HepG2 (cell line): Measurements from ENCODE around the gene SIRPA. TPM values are rescaled to one million over a fixed set of nuclear protein-coding genes. Genes with fewer than 3 reads are reported as not detected.

Experiments
- ATAC-seq: fragments of 200-7000 bp; cut with Tn5 transposase; 3 replicates; pipeline ENCODE4 v1.9.1; 2020; ENCODE audit warnings: mild to moderate bottlenecking, moderate library complexity
- BruUV-seq: library from RNA; stranded (reverse); fragments of 400-500 nt; replicated peaks from 2 replicates; lab custom pipeline; 2021; lab: Mats Ljungman, UMichigan
- CTCF ChIA-PET: fragments of 300-600 bp; formaldehyde crosslinking; extraction: SDS; loops from one replicate; lab custom pipeline; 2021; ENCODE audit warnings: low total read pairs, inconsistent platforms, low intra/inter-chr PET ratio; lab: Yijun Ruan, JAX
- POLR2A ChIA-PET: fragments of 350-600 bp; sonication (Branson Sonifier 250); formaldehyde crosslinking; loops from one replicate; lab custom pipeline; 2020; ENCODE audit warnings: antibody characterized with exemption, inconsistent platforms; lab: Yijun Ruan, JAX
- DNase-seq: peaks from one replicate; pipeline ENCODE4 v3.0.0-alpha.2; 2015; ENCODE audit warnings: low spot score
- FAIRE-seq: peaks from 3 replicates; lab custom pipeline; 2011; peaks lifted over from hg19 to GRCh38; lab: Jason Lieb, UNC
- H2AFZ ChIP-seq: one replicate; pipeline ENCODE4 v1.6.1; 2011; ENCODE audit warnings: low read length, inconsistent platforms
- H3K27ac ChIP-seq: fragments of 300-600 bp; 3 replicates; pipeline ENCODE4 v1.8.0; 2011; ENCODE audit warnings: mixed run types, mild to moderate bottlenecking, mixed read lengths, low read length, inconsistent platforms; ENCODE audit not compliant: insufficient read depth; ENCODE audit errors: extremely low read length
- H3K27me3 ChIP-seq, 2 experiments: fragments of 200-600 bp in 1 of 2; 2 replicates in 1 of 2; 3 replicates in 1 of 2; pipeline versions ENCODE4 v1.6.0 to v1.8.0; 2011; ENCODE audit warnings: low read length in 2 of 2, mild to moderate bottlenecking in 2 of 2, moderate library complexity in 2 of 2, inconsistent platforms in 1 of 2; ENCODE audit not compliant: insufficient read depth in 2 of 2, control insufficient read depth in 1 of 2
- H3K36me3 ChIP-seq, 2 experiments: fragments of 200-600 bp in 1 of 2; replicated peaks in 1 of 2; 2 replicates in 1 of 2; 3 replicates in 1 of 2; pipeline versions ENCODE4 v1.5.1 to v1.8.0; 2011; ENCODE audit warnings: low read length in 2 of 2, inconsistent platforms in 1 of 2; ENCODE audit not compliant: insufficient read depth in 2 of 2, control insufficient read depth in 1 of 2
- H3K4me1 ChIP-seq: 2 replicates; pipeline ENCODE4 v1.5.1; 2012; ENCODE audit warnings: low read length, inconsistent platforms; ENCODE audit not compliant: insufficient read depth
- H3K4me2 ChIP-seq: 2 replicates; pipeline ENCODE4 v1.6.0; 2011; ENCODE audit warnings: low read depth, low read length, inconsistent platforms
- H3K4me3 ChIP-seq, 3 experiments: fragments of 200-600 bp in 1 of 3; sonication (generic), shearing (Covaris generic) in 1 of 3; replicated peaks in 1 of 3; 2 replicates each; pipeline ENCODE4 v1.5.1; 2011 to 2016; ENCODE audit warnings: low read length in 3 of 3, inconsistent platforms in 2 of 3, low read depth in 2 of 3, mild to moderate bottlenecking in 2 of 3, control low read depth in 1 of 3, mixed read lengths in 1 of 3; ENCODE audit not compliant: insufficient read depth in 1 of 3
- H3K79me2 ChIP-seq: one replicate; pipeline ENCODE4 v1.6.1; 2011; ENCODE audit warnings: low read length, inconsistent platforms; ENCODE audit not compliant: insufficient read depth
- H3K9ac ChIP-seq: 2 replicates; pipeline ENCODE4 v1.6.0; 2011; ENCODE audit warnings: mild to moderate bottlenecking, low read depth, low read length, inconsistent platforms; ENCODE audit not compliant: insufficient read depth
- H3K9me3 ChIP-seq: 2 replicates; pipeline ENCODE4 v1.5.1; 2012; ENCODE audit warnings: mild to moderate bottlenecking, low read length
- H4K20me1 ChIP-seq: 2 replicates; pipeline ENCODE4 v1.6.0; 2011; ENCODE audit warnings: inconsistent platforms, mild to moderate bottlenecking, low read length, moderate library complexity; ENCODE audit not compliant: insufficient read depth
- ATF2 ChIP-seq: sonication (generic); formaldehyde crosslinking; IDR thresholded peaks from 2 replicates; pipeline ENCODE4 v1.4.0; 2020; ENCODE audit warnings: missing genetic modification reagents
- CCDC6 ChIP-seq: sonication (generic); formaldehyde crosslinking; IDR thresholded peaks from 2 replicates; pipeline ENCODE4 v1.8.1; 2022; ENCODE audit warnings: mild to moderate bottlenecking, missing genetic modification reagents, moderate library complexity
- GABPA ChIP-seq, 2 experiments: IDR thresholded peaks; 2 replicates each; pipeline ENCODE4 v1.6.1; 2011 to 2016; ENCODE audit warnings: low read depth in 2 of 2, low read length in 1 of 2, missing biosample characterization in 1 of 2, missing genetic modification characterization in 1 of 2
- HOMEZ ChIP-seq: IDR thresholded peaks from 2 replicates; pipeline ENCODE4 v1.6.1; 2016; ENCODE audit warnings: low read depth
- NFAT5 ChIP-seq: sonication (generic); formaldehyde crosslinking; IDR thresholded peaks from 2 replicates; pipeline ENCODE4 v1.4.0; 2020; ENCODE audit warnings: missing genetic modification reagents
- NFRKB ChIP-seq: fragments of 450-650 bp; IDR thresholded peaks from 2 replicates; pipeline ENCODE4 v1.6.1; 2017
- THAP8 ChIP-seq: sonication (generic); formaldehyde crosslinking; IDR thresholded peaks from 2 replicates; pipeline ENCODE4 v1.5.1; 2020; ENCODE audit warnings: missing genetic modification reagents, mild to moderate bottlenecking, borderline replicate concordance
- THYN1 ChIP-seq: sonication (generic); formaldehyde crosslinking; IDR thresholded peaks from 2 replicates; pipeline ENCODE4 v1.8.1; 2023; ENCODE audit warnings: low read depth, mild to moderate bottlenecking, moderate library complexity, missing genetic modification reagents, borderline replicate concordance
- USF2 ChIP-seq, 2 experiments: sonication (generic) in 1 of 2; formaldehyde crosslinking in 1 of 2; IDR thresholded peaks; 2 replicates each; pipeline versions ENCODE4 v1.5.1 to v1.6.1; 2011 to 2020; ENCODE audit warnings: borderline replicate concordance in 1 of 2, low read depth in 1 of 2, low read length in 1 of 2, mild to moderate bottlenecking in 1 of 2, missing genetic modification reagents in 1 of 2, moderate library complexity in 1 of 2
- WIZ ChIP-seq: sonication (generic); formaldehyde crosslinking; IDR thresholded peaks from 2 replicates; pipeline ENCODE4 v1.5.1; 2020; ENCODE audit warnings: mild to moderate bottlenecking, missing genetic modification reagents
- ZEB1 ChIP-seq: IDR thresholded peaks from 2 replicates; pipeline ENCODE4 v1.6.1; 2012; ENCODE audit warnings: mild to moderate bottlenecking, low read depth, inconsistent platforms; ENCODE audit not compliant: insufficient replicate concordance
- ZNF768 ChIP-seq: sonication (generic); formaldehyde crosslinking; IDR thresholded peaks from 2 replicates; pipeline ENCODE4 v1.4.0; 2020; ENCODE audit warnings: missing genetic modification reagents
- WGBS: methylation state at CpG from one replicate; pipeline ENCODE4 v1.1.6; 2017; ENCODE audit warnings: low lambda C conversion rate; 5-methylcytosine and 5-hydroxymethylcytosine counted together
- in situ Hi-C: cut with HindIII; loops from 2 replicates; pipeline ENCODE4 v1.10.0; 2017; ENCODE audit warnings: low pct_unique_long_range_greater_than_20kb; ENCODE audit not compliant: extremely low pct_ligation_motif_present
- intact Hi-C: fragments of 100-400 bp; cut with micrococcal nuclease; formaldehyde crosslinking; loops from one replicate; pipeline ENCODE4 v1.10.0; 2022; ENCODE audit not compliant: unreplicated experiment
- polyA plus RNA-seq, 8 experiments: library from polyadenylated mRNA; depleted of rRNA in 3 of 8; stranded (reverse) in 7 of 8; unstranded in 1 of 8; fragments of >200 nt; fragmentation: Illumina TruSeq in 4 of 8; extraction: Trizol in 4 of 8; gene quantifications; 2 replicates each; pipeline versions ENCODE4 v1.2.1 to v1.2.3, GENCODE V29; 2011 to 2016; ENCODE audit warnings: low read depth in 4 of 8, missing spikeins in 1 of 8, mixed read lengths in 1 of 8; ENCODE audit not compliant: insufficient read depth in 1 of 8
- total RNA-seq, 5 experiments: library from RNA; depleted of rRNA; stranded (reverse); fragments of >200 nt; fragmentation: Illumina TruSeq; extraction: Trizol; gene quantifications; 2 replicates each; pipeline ENCODE4 v1.2.3, GENCODE V29; 2016; ENCODE audit warnings: low read depth in 1 of 5

The SIRPA gene
- total and polyA plus RNA-seq, 2 of the 13 experiments (the other 11 are each of a cell fraction or from before 2014, with no cell fraction given): 7.2 to 17.6 TPM

GRCh38 chr20:1855109-1855508, 40.1 kb upstream of the SIRPA start:
- ChIA-PET POLR2A (interaction anchor here (1.2 to 5.0 kb wide), 5 partner anchors 12 to 78 kb away, joined by 4 to 24 read pairs (median 6); no protein-coding TSS in a partner anchor), CTCF (no interaction called here)
- H3K4me1 ChIP-seq: peaks cover 68% of the 10 kb centered on the region
- H3K9me3 ChIP-seq: no peaks in the 10 kb centered on the region
- no peaks in the 10 kb centered on the region for H3K79me2 ChIP-seq
- peak overlapping the region in 1 of 3 experiments; percentile 13; a peak in 2 of 6 replicates for H3K4me3 ChIP-seq
- peak overlapping the region; percentile 63 for H3K4me2 ChIP-seq
- no peak overlapping the region for H2AFZ ChIP-seq
- WGBS: 3% methylated on average over 6 of the region's 6 CpGs
- BruUV-seq: no TSS peak
- no peaks in the 10 kb centered on the region for H3K36me3 ChIP-seq
- H3K27me3 ChIP-seq: no peaks in the 10 kb centered on the region
- DNase-seq (peak; percentile 74), ATAC-seq (peak; percentile 76), FAIRE-seq (peak; percentile 79)
- in situ Hi-C loops: no loop called here
- no peaks in the 10 kb centered on the region for H4K20me1 ChIP-seq
- no peak overlapping the region for H3K27ac ChIP-seq
- intact Hi-C loops: loop anchor here (1.0 to 2.0 kb wide), 3 partner anchors 19 to 44 kb away; no protein-coding TSS in a partner anchor
- 0 out of 2 replicates have a peak overlapping the region, but pooled peaks have one; percentile 4 for H3K9ac ChIP-seq
- TF ChIP-seq USF2 (IDR thresholded peaks at IDR 0.05; ENCODE audit: low read depth, low read length) (no peak), USF2 (CRISPR knock-in tag; IDR thresholded peaks at IDR 0.05; ENCODE audit: borderline replicate concordance) (no peak), ZEB1 (peak; percentile 94), THAP8 (CRISPR knock-in tag) (no peak), NFAT5 (CRISPR knock-in tag) (no peak), THYN1 (CRISPR knock-in tag) (no peak), NFRKB (no peak), ATF2 (CRISPR knock-in tag) (peak; percentile 58; the same call in 1 of the 2 replicates), GABPA (IDR thresholded peaks at IDR 0.05; ENCODE audit: low read depth, low read length) (no peak), GABPA (CRISPR knock-in tag; IDR thresholded peaks at IDR 0.05; ENCODE audit: low read depth) (no peak), ZNF768 (CRISPR knock-in tag) (no peak), WIZ (CRISPR knock-in tag) (no peak), HOMEZ (CRISPR knock-in tag) (0 out of 2 replicates have a peak, but pooled peaks have one; percentile 45), CCDC6 (CRISPR knock-in tag) (no peak)
